ENCODE measurements around the gene FBXW8.

- TF ChIP-seq CTCF (IDR thresholded peaks at IDR 0.05; ENCODE audit: low read depth, low read length, poor library complexity, severe bottlenecking): no peak
- TF ChIP-seq EZH2phosphoT487 (IDR thresholded peaks at IDR 0.05; ENCODE audit: borderline replicate concordance, low read length): no peak
Measured at GRCh38 chr12:116880817-116881324, 29.9 kb upstream of the FBXW8 start.
